SH-SY5Y (cell line): Measurements from ENCODE around the gene PRMT1.

Experiments
- GATA2 ChIP-seq: IDR thresholded peaks from 2 replicates; pipeline ENCODE4 v1.6.1; 2011; ENCODE audit warnings: mild to moderate bottlenecking, low read depth, low read length
- GATA3 ChIP-seq: IDR thresholded peaks from 2 replicates; pipeline ENCODE4 v1.6.1; 2011; ENCODE audit warnings: low read depth, mild to moderate bottlenecking, low read length, moderate library complexity

DNA sequence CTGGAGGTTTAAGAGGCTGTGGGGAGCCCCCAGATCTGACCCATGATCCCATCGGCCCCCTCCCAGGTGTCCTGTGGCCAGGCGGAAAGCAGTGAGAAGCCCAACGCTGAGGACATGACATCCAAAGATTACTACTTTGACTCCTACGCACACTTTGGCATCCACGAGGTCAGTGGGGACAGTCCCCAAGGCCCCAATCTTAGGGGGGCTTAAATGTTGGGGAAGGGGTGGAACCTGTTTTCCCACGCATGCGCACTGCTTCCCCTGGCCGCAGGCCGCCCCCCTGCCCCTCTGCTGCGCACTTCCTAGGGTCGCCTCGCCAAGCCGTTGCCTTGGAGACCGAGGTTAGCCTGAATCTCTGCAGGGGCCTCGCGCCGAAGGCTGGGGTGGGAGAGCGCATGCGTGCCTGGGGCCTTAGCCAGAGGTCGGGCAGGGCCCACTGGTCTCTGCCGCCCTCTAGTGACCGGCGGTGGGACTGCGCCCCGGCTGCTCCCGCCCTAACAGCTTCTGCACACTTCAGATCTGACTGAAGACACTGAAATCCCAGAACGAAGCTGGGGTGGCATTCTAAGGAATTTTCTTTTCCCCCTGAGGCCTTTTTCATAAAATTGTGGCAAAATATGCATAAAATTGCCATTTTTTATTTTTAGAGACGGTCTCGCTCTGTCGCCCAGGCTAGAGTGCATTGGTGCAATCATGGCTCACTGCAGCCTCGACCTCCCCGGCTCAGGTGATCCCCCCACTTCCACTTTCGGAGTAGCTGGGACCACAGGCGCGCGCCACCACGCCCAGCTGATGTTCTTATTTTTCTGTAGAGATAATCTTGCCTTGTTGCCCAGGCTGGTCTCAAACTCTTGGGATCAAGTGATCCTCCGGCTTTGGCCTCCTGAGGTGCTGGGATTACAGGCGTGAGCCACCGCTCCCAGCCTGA, 3.6 kb downstream of the PRMT1 start:
- TF ChIP-seq GATA2, result no peak
- TF ChIP-seq GATA3, result no peak
